GM19467 (cell line): ENCODE results near the gene PGPEP1.
"Not testable (repeated sequence)": the region's sequence is repeated elsewhere in the genome, so short reads cannot be mapped to it uniquely, and the experiment has no call there.

Experiments used
- ATAC-seq: cut with Tn5 transposase; IDR thresholded peaks from one replicate; pipeline ENCODE4 v1.9.1; 2021; ENCODE audit warnings: mild to moderate bottlenecking, moderate library complexity; ENCODE audit not compliant: unreplicated experiment

The PGPEP1 gene

GRCh38 chr19:18363787-18364186, 23.4 kb downstream of the PGPEP1 start:
- no peak for ATAC-seq

GRCh38 chr19:18364277-18364825, 24.0 kb downstream of the PGPEP1 start:
- not testable (repeated sequence) for ATAC-seq

GRCh38 chr19:18364826-18365528, 24.6 kb downstream of the PGPEP1 start:
- no peak for ATAC-seq

- ATAC-seq, result no peak
Observed at GRCh38 chr19:18366021-18366435, 25.6 kb downstream of the PGPEP1 start.

GRCh38 chr19:18368504-18369222, 28.3 kb downstream of the PGPEP1 start:
- ATAC-seq, result no peak

- ATAC-seq, result no peak
Observed at GRCh38 chr19:18373407-18373891, 33.1 kb downstream of the PGPEP1 start.

- ATAC-seq, result peak; percentile 80
Observed at GRCh38 chr19:18373892-18374629, 33.7 kb downstream of the PGPEP1 start.

GRCh38 chr19:18377026-18377425, 36.6 kb downstream of the PGPEP1 start:
- no peak for ATAC-seq

GRCh38 chr19:18379803-18380747, 39.7 kb downstream of the PGPEP1 start:
- ATAC-seq, result no peak

GRCh38 chr19:18380843-18381242, 40.4 kb downstream of the PGPEP1 start:
- ATAC-seq, result no peak

- not testable (repeated sequence) for ATAC-seq
Observed at GRCh38 chr19:18383622-18384021, 43.2 kb downstream of the PGPEP1 start.

- no peak for ATAC-seq
Observed at GRCh38 chr19:18384775-18385174, 44.4 kb downstream of the PGPEP1 start.

- ATAC-seq, result no peak
Observed at GRCh38 chr19:18385359-18385674, 44.9 kb downstream of the PGPEP1 start.

- ATAC-seq, result no peak
Observed at GRCh38 chr19:18385675-18386542, 45.5 kb downstream of the PGPEP1 start, which contains the start of gene GDF15. GDF15 (plus strand) TSS chr19:18386158; CDS start chr19:18386190, 32 bp downstream.

- no peak for ATAC-seq
Observed at GRCh38 chr19:18386543-18387271, 46.3 kb downstream of the PGPEP1 start.

GRCh38 chr19:18388100-18388959, 47.9 kb downstream of the PGPEP1 start:
- ATAC-seq, result peak; percentile 59

GRCh38 chr19:18388960-18389725, 48.7 kb downstream of the PGPEP1 start:
- no peak for ATAC-seq
